HepG2 (cell line): ENCODE data around the gene INHA. TPM values are rescaled to one million over a fixed set of nuclear protein-coding genes. Genes with fewer than 3 reads are reported as not detected.

ENCODE experiments used
- AGO1 ChIP-seq: fragments of 200-400 bp; formaldehyde crosslinking; IDR thresholded peaks from 2 replicates; pipeline ENCODE4 v1.6.1; 2017; ENCODE audit warnings: mild to moderate bottlenecking, low read depth, low read length, moderate library complexity; ENCODE audit not compliant: poor library complexity, severe bottlenecking
- FOXK2 ChIP-seq: fragments of 450-650 bp; IDR thresholded peaks from 2 replicates; pipeline ENCODE4 v1.6.1; 2016
- GATAD1 ChIP-seq: IDR thresholded peaks from 2 replicates; pipeline ENCODE4 v1.6.1; 2016; ENCODE audit warnings: missing genetic modification reagents, missing compliant biosample characterization
- HNRNPL ChIP-seq: fragments of 200-400 bp; formaldehyde crosslinking; IDR thresholded peaks from 2 replicates; pipeline ENCODE4 v1.6.1; 2017; ENCODE audit warnings: mild to moderate bottlenecking, low read depth, low read length
- MLLT10 ChIP-seq: sonication (generic); formaldehyde crosslinking; IDR thresholded peaks from 2 replicates; pipeline ENCODE4 v1.4.0; 2020; ENCODE audit warnings: missing genetic modification reagents
- NAIF1 ChIP-seq: sonication (generic); formaldehyde crosslinking; IDR thresholded peaks from 2 replicates; pipeline ENCODE4 v1.5.0; 2020; ENCODE audit warnings: mild to moderate bottlenecking, missing genetic modification reagents, borderline replicate concordance
- RFX5 ChIP-seq: IDR thresholded peaks from 2 replicates; pipeline ENCODE4 v1.6.1; 2011; ENCODE audit warnings: low read depth, low read length, improper control_type of control experiment
- RFXAP ChIP-seq: sonication (generic); formaldehyde crosslinking; IDR thresholded peaks from 2 replicates; pipeline ENCODE4 v1.4.0; 2020; ENCODE audit warnings: missing genetic modification reagents, borderline replicate concordance
- SAP130 ChIP-seq: IDR thresholded peaks from 2 replicates; pipeline ENCODE4 v1.6.1; 2016; ENCODE audit warnings: low read depth
- ZBED4 ChIP-seq: sonication (generic); formaldehyde crosslinking; IDR thresholded peaks from 2 replicates; pipeline ENCODE4 v1.4.0; 2020; ENCODE audit warnings: missing genetic modification reagents, borderline replicate concordance
- ZBTB7A ChIP-seq: sonication (generic); formaldehyde crosslinking; IDR thresholded peaks from 2 replicates; pipeline ENCODE4 v1.8.0; 2022; ENCODE audit warnings: mild to moderate bottlenecking, missing genetic modification reagents
- ZKSCAN5 ChIP-seq: sonication (generic); formaldehyde crosslinking; IDR thresholded peaks from 2 replicates; pipeline ENCODE4 v1.5.1; 2020; ENCODE audit warnings: mild to moderate bottlenecking, missing genetic modification reagents
- ZMYM2 ChIP-seq: sonication (generic); formaldehyde crosslinking; IDR thresholded peaks from 2 replicates; pipeline ENCODE4 v1.8.0; 2022; ENCODE audit warnings: mild to moderate bottlenecking, missing genetic modification reagents
- ZNF256 ChIP-seq: sonication (generic); formaldehyde crosslinking; conservative IDR thresholded peaks from 2 replicates; pipeline ENCODE4 v1.4.0; 2020; ENCODE audit warnings: missing genetic modification reagents
- ZNF280B ChIP-seq: sonication (generic); formaldehyde crosslinking; IDR thresholded peaks from 2 replicates; pipeline ENCODE4 v1.5.0; 2020; ENCODE audit warnings: missing genetic modification reagents, mild to moderate bottlenecking, borderline replicate concordance
- ZNF281 ChIP-seq: sonication (generic); formaldehyde crosslinking; IDR thresholded peaks from 2 replicates; pipeline ENCODE4 v1.4.0; 2020; ENCODE audit warnings: missing genetic modification reagents, borderline replicate concordance
- ZNF441 ChIP-seq: sonication (generic); formaldehyde crosslinking; IDR thresholded peaks from 2 replicates; pipeline ENCODE4 v1.7.0; 2021; ENCODE audit warnings: missing genetic modification reagents, borderline replicate concordance
- ZNF556 ChIP-seq: sonication (generic); formaldehyde crosslinking; IDR thresholded peaks from 2 replicates; pipeline ENCODE4 v1.4.0; 2020; ENCODE audit warnings: mild to moderate bottlenecking, missing genetic modification reagents, borderline replicate concordance
- ZNF704 ChIP-seq: sonication (generic); formaldehyde crosslinking; IDR thresholded peaks from 2 replicates; pipeline ENCODE4 v1.8.1; 2023; ENCODE audit warnings: mild to moderate bottlenecking, inconsistent platforms, moderate library complexity, missing genetic modification reagents, borderline replicate concordance
- ZSCAN9 ChIP-seq: IDR thresholded peaks from 2 replicates; pipeline ENCODE4 v1.6.1; 2016; ENCODE audit warnings: borderline replicate concordance
- polyA plus RNA-seq, 8 experiments: library from polyadenylated mRNA; depleted of rRNA in 3 of 8; stranded (reverse) in 7 of 8; unstranded in 1 of 8; fragments of >200 nt; fragmentation: Illumina TruSeq in 4 of 8; extraction: Trizol in 4 of 8; gene quantifications; 2 replicates each; pipeline versions ENCODE4 v1.2.1 to v1.2.3, GENCODE V29; 2011 to 2016; ENCODE audit warnings: low read depth in 4 of 8, missing spikeins in 1 of 8, mixed read lengths in 1 of 8; ENCODE audit not compliant: insufficient read depth in 1 of 8
- total RNA-seq, 5 experiments: library from RNA; depleted of rRNA; stranded (reverse); fragments of >200 nt; fragmentation: Illumina TruSeq; extraction: Trizol; gene quantifications; 2 replicates each; pipeline ENCODE4 v1.2.3, GENCODE V29; 2016; ENCODE audit warnings: low read depth in 1 of 5

Gene INHA
- total and polyA plus RNA-seq, 2 of the 13 experiments (the other 11 are each of a cell fraction or from before 2014, with no cell fraction given), result 4.1 to 15.2 TPM

- TF ChIP-seq ZNF281 (CRISPR knock-in tag) (no peak), NAIF1 (no peak; the same call in 1 of the 2 replicates), ZNF441 (CRISPR knock-in tag) (peak; percentile 86), FOXK2 (no peak), ZNF280B (peak; percentile 66), AGO1 (peak; percentile 99), ZBED4 (no peak; the same call in 1 of the 2 replicates), HNRNPL (no peak), ZNF704 (CRISPR knock-in tag) (peak; percentile 40; the same call in 1 of the 2 replicates), RFX5 (no peak; the same call in 1 of the 2 replicates), ZBTB7A (CRISPR knock-in tag) (peak; percentile 60; the same call in 1 of the 2 replicates), SAP130 (CRISPR knock-in tag) (peak; percentile 78), RFXAP (CRISPR knock-in tag) (peak; percentile 72; the same call in 1 of the 2 replicates), ZKSCAN5 (no peak), GATAD1 (CRISPR knock-in tag) (no peak), ZNF556 (CRISPR knock-in tag) (no peak; the same call in 1 of the 2 replicates), ZSCAN9 (CRISPR knock-in tag) (no peak; the same call in 1 of the 2 replicates), MLLT10 (CRISPR knock-in tag) (no peak), ZMYM2 (CRISPR knock-in tag) (no peak), ZNF256 (CRISPR knock-in tag) (no peak)
Observed at GRCh38 chr2:219552382-219553167, 19.5 kb upstream of the INHA start (continued).
